Measurements from ENCODE around the gene MRO. TPM values are rescaled to one million over a fixed set of nuclear protein-coding genes. Genes with fewer than 3 reads are reported as not detected.

MRO gene
- total RNA-seq, 4 donors from 2014 or later: 3.9 to 13.3 (median 11.2) TPM

- Histone ChIP-seq H3K9me3 (no peaks in the 10 kb centered on the region), H3K4me1 (no peaks in the 10 kb centered on the region), H3K27me3 (no peaks in the 10 kb centered on the region), H3K4me3 (replicated peaks in 1 of 3) (no peak overlapping the region), H3K27ac (no peak overlapping the region), H3K36me3 (no peaks in the 10 kb centered on the region)
- WGBS, 2 donors: 67 to 70% methylated on average over 2 of the region's 2 CpGs
- no peak for DNase-seq
- intact Hi-C loops (cut with DNase I): no loop called here
- no peak for TF ChIP-seq CTCF (IDR thresholded peaks at IDR 0.05)
- TF ChIP-seq POLR2A (IDR thresholded peaks at IDR 0.05): no peak
Measured at GRCh38 chr18:50807176-50807575, 12.6 kb downstream of the MRO start.

GRCh38 chr18:50806208-50806616 lies 13.6 kb downstream of the MRO start:
- no peak overlapping the region for H3K27ac ChIP-seq
- H3K36me3 ChIP-seq: no peaks in the 10 kb centered on the region
- no peaks in the 10 kb centered on the region for H3K9me3 ChIP-seq
- WGBS, 2 donors: 43 to 71% methylated on average over 12 of the region's 15 CpGs
- no peak overlapping the region for H3K4me3 ChIP-seq (replicated peaks in 1 of 3)
- no peak for DNase-seq
- intact Hi-C loops (cut with DNase I): no loop called here
- no peaks in the 10 kb centered on the region for H3K4me1 ChIP-seq
- TF ChIP-seq CTCF (IDR thresholded peaks at IDR 0.05) (no peak), POLR2A (IDR thresholded peaks at IDR 0.05) (no peak)
- H3K27me3 ChIP-seq: no peaks in the 10 kb centered on the region

GRCh38 chr18:50805732-50806131 lies 14.1 kb downstream of the MRO start:
- TF ChIP-seq CTCF (IDR thresholded peaks at IDR 0.05) (no peak), POLR2A (IDR thresholded peaks at IDR 0.05) (no peak)
- Histone ChIP-seq H3K27me3 (no peaks in the 10 kb centered on the region), H3K4me1 (no peaks in the 10 kb centered on the region), H3K27ac (no peak overlapping the region), H3K9me3 (no peaks in the 10 kb centered on the region), H3K4me3 (replicated peaks in 1 of 3) (no peak overlapping the region), H3K36me3 (no peaks in the 10 kb centered on the region)
- WGBS, 2 donors: 83 to 86% methylated on average over 5 of the region's 5 CpGs
- intact Hi-C loops (cut with DNase I): no loop called here
- DNase-seq: no peak

- Histone ChIP-seq H3K36me3 (no peaks in the 10 kb centered on the region), H3K4me3 (replicated peaks in 1 of 3) (no peak overlapping the region), H3K9me3 (no peaks in the 10 kb centered on the region), H3K4me1 (no peaks in the 10 kb centered on the region), H3K27me3 (no peaks in the 10 kb centered on the region), H3K27ac (no peak overlapping the region)
- WGBS, 2 donors: 82 to 88% methylated on average over 11 of the region's 11 CpGs
- no peak for TF ChIP-seq CTCF (IDR thresholded peaks at IDR 0.05)
- no peak for TF ChIP-seq POLR2A (IDR thresholded peaks at IDR 0.05)
- DNase-seq: no peak
- intact Hi-C loops (cut with DNase I): no loop called here
Measured at GRCh38 chr18:50803592-50803991, 16.2 kb downstream of the MRO start.

GRCh38 chr18:50802141-50802540 lies 17.7 kb downstream of the MRO start:
- Histone ChIP-seq H3K4me1 (no peaks in the 10 kb centered on the region), H3K27me3 (no peaks in the 10 kb centered on the region), H3K27ac (no peak overlapping the region), H3K36me3 (no peaks in the 10 kb centered on the region), H3K9me3 (no peaks in the 10 kb centered on the region), H3K4me3 (replicated peaks in 1 of 3) (no peak overlapping the region)
- DNase-seq: no peak
- intact Hi-C loops (cut with DNase I): no loop called here
- WGBS, 2 donors: 63 to 76% methylated on average over 3 of the region's 3 CpGs
- no peak for TF ChIP-seq CTCF (IDR thresholded peaks at IDR 0.05)
- no peak for TF ChIP-seq POLR2A (IDR thresholded peaks at IDR 0.05)

All from thyroid gland (tissue), 4 donors.